PC-3 (cell line): ENCODE results near the gene HS3ST2.

Source experiments
- EZH2phosphoT487 ChIP-seq: fragments of 300-600 bp; sonication (generic); IDR thresholded peaks from 2 replicates; pipeline ENCODE4 v1.6.1; 2018; ENCODE audit warnings: mild to moderate bottlenecking, antibody characterized with exemption, low read length, borderline replicate concordance
- TF ChIP-seq, protein P1 (sequence below): fragments of 300-600 bp; sonication (generic); conservative IDR thresholded peaks from 2 replicates; pipeline ENCODE4 v1.5.1; 2017; ENCODE audit warnings: antibody characterized with exemption, low read depth, mild to moderate bottlenecking, low read length

DNA sequence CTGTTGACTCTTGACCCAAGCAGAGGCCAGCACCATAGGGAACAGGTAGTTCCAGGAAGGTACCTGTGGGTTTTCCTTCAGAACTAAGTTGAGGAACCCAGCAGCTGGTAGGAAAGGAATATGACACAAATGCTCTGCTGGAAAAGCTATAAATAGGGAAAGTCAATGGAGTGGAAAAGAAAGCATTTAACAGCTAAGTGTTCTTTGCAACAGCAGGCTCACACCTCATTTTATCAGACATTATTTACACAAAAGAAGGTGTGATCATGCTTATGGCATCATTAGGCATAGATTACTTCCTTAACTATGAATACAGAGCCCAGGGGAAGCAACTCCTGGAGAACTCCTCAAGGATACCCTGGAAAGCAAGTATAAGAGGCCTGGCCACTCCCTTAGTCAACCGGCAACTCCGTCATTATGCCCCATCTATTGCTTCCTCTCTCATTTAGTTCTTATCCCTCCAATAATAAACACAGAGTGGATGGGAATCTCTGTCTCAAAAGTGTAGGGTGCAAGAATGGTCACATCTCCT is 128.1 kb downstream of the HS3ST2 start:
- TF ChIP-seq, protein P1, sequence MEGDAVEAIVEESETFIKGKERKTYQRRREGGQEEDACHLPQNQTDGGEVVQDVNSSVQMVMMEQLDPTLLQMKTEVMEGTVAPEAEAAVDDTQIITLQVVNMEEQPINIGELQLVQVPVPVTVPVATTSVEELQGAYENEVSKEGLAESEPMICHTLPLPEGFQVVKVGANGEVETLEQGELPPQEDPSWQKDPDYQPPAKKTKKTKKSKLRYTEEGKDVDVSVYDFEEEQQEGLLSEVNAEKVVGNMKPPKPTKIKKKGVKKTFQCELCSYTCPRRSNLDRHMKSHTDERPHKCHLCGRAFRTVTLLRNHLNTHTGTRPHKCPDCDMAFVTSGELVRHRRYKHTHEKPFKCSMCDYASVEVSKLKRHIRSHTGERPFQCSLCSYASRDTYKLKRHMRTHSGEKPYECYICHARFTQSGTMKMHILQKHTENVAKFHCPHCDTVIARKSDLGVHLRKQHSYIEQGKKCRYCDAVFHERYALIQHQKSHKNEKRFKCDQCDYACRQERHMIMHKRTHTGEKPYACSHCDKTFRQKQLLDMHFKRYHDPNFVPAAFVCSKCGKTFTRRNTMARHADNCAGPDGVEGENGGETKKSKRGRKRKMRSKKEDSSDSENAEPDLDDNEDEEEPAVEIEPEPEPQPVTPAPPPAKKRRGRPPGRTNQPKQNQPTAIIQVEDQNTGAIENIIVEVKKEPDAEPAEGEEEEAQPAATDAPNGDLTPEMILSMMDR: no peak
- no peak for TF ChIP-seq EZH2phosphoT487
